Sigmoid colon (tissue), 7 donors: Measurements from ENCODE around the gene MYLK4. TPM values are rescaled to one million over a fixed set of nuclear protein-coding genes. Genes with fewer than 3 reads are reported as not detected.

Experiments
- DNase-seq: peaks from one replicate; pipeline ENCODE4 v3.0.0-alpha.2; 2019
- H3K27ac ChIP-seq, 4 donors: fragments of 200-600 bp; sonication (generic); one replicate each; pipeline ENCODE4 v1.5.1; 2016 to 2019; ENCODE audit warnings: mild to moderate bottlenecking in 1 of 4
- H3K27me3 ChIP-seq, 3 donors: fragments of 200-600 bp; sonication (generic); one replicate each; pipeline ENCODE4 v1.5.1; 2019; ENCODE audit warnings: mild to moderate bottlenecking in 1 of 3
- H3K36me3 ChIP-seq, 4 donors: fragments of 200-600 bp; sonication (generic); one replicate each; pipeline ENCODE4 v1.5.1; 2016 to 2019
- H3K4me1 ChIP-seq, 4 donors: fragments of 200-600 bp; sonication (generic); one replicate each; pipeline ENCODE4 v1.5.1; 2017 to 2019
- H3K4me3 ChIP-seq, 4 donors: fragments of 200-600 bp; sonication (generic); one replicate each; pipeline ENCODE4 v1.5.1; 2017 to 2019; ENCODE audit warnings: mild to moderate bottlenecking in 2 of 4, moderate library complexity in 1 of 4
- H3K9me3 ChIP-seq, 4 donors: fragments of 200-600 bp in 3 of 4; sonication (generic) in 3 of 4; one replicate each; pipeline versions ENCODE4 v1.5.1 to v1.6.1; 2013 to 2019
- EP300 ChIP-seq, 4 donors: sonication (generic); formaldehyde crosslinking; IDR thresholded peaks; one replicate each; pipeline ENCODE4 v1.6.1; 2017; ENCODE audit warnings: antibody characterized with exemption in 4 of 4
- POLR2A ChIP-seq, 2 donors: fragments of 450-650 bp; IDR thresholded peaks; one replicate each; pipeline ENCODE4 v1.6.1; 2016; ENCODE audit warnings: antibody characterized with exemption in 2 of 2, mild to moderate bottlenecking in 2 of 2, moderate library complexity in 2 of 2
- POLR2AphosphoS5 ChIP-seq, 4 donors: sonication (generic); formaldehyde crosslinking; IDR thresholded peaks; one replicate each; pipeline ENCODE4 v1.6.1; 2017; ENCODE audit warnings: antibody characterized with exemption in 4 of 4
- WGBS, 2 donors: extraction: QIAGEN DNeasy Blood & Tissue Kit; methylation state at CpG; one replicate each; pipeline ENCODE4 v1.1.7; 2013; 5-methylcytosine and 5-hydroxymethylcytosine counted together
- intact Hi-C: fragments of 100-400 bp; cut with DNase I; formaldehyde crosslinking; loops from one replicate; pipeline ENCODE4 v1.15.1; 2023
- polyA plus RNA-seq, 3 donors: library from polyadenylated mRNA; stranded (reverse); fragments of 200-250 nt; gene quantifications; one replicate each; pipeline ENCODE4 v1.2.3, GENCODE V29; 2013
- total RNA-seq, 4 donors: library from RNA; depleted of rRNA; stranded (reverse); fragments of >200 nt; gene quantifications; one replicate each; pipeline ENCODE4 v1.1.0, GENCODE V29; 2016
- TF ChIP-seq, protein P1 (sequence below), 4 experiments: fragments of 450-650 bp in 3 of 4; fragments of 200-600 bp in 1 of 4; IDR thresholded peaks; one replicate each; pipeline ENCODE4 v1.5.1; 2016 to 2019; ENCODE audit warnings: antibody characterized with exemption in 4 of 4, mild to moderate bottlenecking in 3 of 4, moderate library complexity in 2 of 4
- donor health status: healthy with polysubstance abuse.
- donor health status: Bipolar disorder and iron deficiency.
- donor health status: healthy.

MYLK4 gene
- total and polyA plus RNA-seq, 7 donors, result under 0.01 to 1.1 (median 0.32) TPM; not detected in 1

DNA sequence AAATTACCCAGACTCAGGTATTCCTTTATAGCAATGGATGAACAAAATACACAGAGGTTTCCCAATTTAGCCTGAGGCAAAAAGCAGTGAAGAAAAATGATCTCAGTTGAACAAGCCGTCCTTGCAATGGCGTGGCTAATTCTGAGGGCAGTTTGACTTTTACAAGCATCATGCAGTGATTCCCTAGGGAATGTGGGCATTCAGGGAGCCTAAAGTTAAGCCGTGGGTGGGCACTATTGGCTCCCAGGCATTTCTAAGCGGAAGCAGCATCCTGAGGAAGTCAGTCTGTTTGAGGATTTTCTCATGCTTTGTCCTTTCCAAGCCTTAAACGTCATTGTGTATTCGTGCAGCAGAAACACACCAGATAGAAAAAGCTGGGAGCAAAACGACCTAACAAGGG is 133.9 kb downstream of the MYLK4 start:
- H3K4me1 ChIP-seq, result no peaks in the 10 kb centered on the region
- WGBS, 2 donors, result 79 to 86% methylated on average over 7 of the region's 7 CpGs
- TF ChIP-seq POLR2A (IDR thresholded peaks at IDR 0.05), result no peak
- TF ChIP-seq POLR2AphosphoS5 (IDR thresholded peaks at IDR 0.05), result no peak
- TF ChIP-seq, protein P1, sequence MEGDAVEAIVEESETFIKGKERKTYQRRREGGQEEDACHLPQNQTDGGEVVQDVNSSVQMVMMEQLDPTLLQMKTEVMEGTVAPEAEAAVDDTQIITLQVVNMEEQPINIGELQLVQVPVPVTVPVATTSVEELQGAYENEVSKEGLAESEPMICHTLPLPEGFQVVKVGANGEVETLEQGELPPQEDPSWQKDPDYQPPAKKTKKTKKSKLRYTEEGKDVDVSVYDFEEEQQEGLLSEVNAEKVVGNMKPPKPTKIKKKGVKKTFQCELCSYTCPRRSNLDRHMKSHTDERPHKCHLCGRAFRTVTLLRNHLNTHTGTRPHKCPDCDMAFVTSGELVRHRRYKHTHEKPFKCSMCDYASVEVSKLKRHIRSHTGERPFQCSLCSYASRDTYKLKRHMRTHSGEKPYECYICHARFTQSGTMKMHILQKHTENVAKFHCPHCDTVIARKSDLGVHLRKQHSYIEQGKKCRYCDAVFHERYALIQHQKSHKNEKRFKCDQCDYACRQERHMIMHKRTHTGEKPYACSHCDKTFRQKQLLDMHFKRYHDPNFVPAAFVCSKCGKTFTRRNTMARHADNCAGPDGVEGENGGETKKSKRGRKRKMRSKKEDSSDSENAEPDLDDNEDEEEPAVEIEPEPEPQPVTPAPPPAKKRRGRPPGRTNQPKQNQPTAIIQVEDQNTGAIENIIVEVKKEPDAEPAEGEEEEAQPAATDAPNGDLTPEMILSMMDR (IDR thresholded peaks at IDR 0.05), result no peak
- no peak for TF ChIP-seq EP300 (IDR thresholded peaks at IDR 0.05)
- H3K27ac ChIP-seq, result no peak overlapping the region
- DNase-seq, result no peak
- no peaks in the 10 kb centered on the region for H3K36me3 ChIP-seq
- intact Hi-C loops, result no loop called here
- H3K27me3 ChIP-seq, result no peaks in the 10 kb centered on the region
- peaks cover 0 to 6% (median 0%) of the 10 kb centered on the region in 4 donors for H3K9me3 ChIP-seq
- H3K4me3 ChIP-seq, result no peak overlapping the region

DNA sequence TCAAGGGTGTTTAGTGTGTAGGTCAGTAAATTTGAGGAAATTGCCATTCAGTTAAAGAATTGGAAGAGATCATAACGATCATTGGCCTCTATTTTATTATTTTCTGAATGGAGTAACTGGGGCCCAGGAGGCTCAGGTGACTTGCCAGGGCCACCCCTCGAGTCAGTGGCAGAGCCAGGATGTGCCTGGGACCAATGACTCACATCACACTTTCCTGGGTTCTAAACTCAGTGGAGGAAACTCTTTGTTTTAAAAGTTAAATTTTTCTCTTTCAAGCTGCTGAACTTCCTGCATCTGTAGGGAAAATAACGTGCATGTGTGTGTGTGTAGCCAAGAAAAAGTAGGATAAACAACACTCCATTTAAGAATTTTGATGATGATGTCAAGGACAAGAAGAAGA is 135.5 kb downstream of the MYLK4 start:
- no peak overlapping the region for H3K27ac ChIP-seq
- H3K4me3 ChIP-seq, result no peak overlapping the region
- no peaks in the 10 kb centered on the region for H3K4me1 ChIP-seq
- no peak for DNase-seq
- TF ChIP-seq POLR2AphosphoS5 (IDR thresholded peaks at IDR 0.05), result no peak
- no peak for TF ChIP-seq EP300 (IDR thresholded peaks at IDR 0.05)
- TF ChIP-seq POLR2A (IDR thresholded peaks at IDR 0.05), result no peak
- TF ChIP-seq, protein P1 (IDR thresholded peaks at IDR 0.05), result no peak
- H3K27me3 ChIP-seq, result no peaks in the 10 kb centered on the region
- no peaks in the 10 kb centered on the region for H3K36me3 ChIP-seq
- peaks cover 0 to 6% (median 0%) of the 10 kb centered on the region in 4 donors for H3K9me3 ChIP-seq
- WGBS, 2 donors, result 59% methylated on average over 3 of the region's 3 CpGs
- intact Hi-C loops, result no loop called here

DNA sequence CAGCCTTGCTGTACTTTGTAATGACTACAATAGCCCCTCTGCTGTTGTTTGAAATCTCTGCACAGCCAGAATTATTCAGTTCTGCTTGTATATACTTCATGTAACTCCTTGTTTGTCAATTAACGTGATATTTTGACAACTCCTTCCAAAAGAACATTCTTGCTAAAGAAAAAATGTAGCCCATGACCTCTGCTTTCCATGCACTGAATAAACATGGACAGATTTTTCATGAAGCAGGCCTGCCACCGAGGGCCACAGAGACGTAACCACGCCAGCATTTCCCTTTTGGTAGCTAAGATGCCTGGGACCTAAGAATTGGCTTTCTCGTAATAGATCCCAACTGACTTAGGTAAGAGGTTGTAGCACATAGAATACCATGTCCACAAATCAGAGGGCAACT is 135.9 kb downstream of the MYLK4 start:
- WGBS, 2 donors, result 85 to 86% methylated on average over 5 of the region's 5 CpGs
- H3K27ac ChIP-seq, result no peak overlapping the region
- H3K36me3 ChIP-seq, result no peaks in the 10 kb centered on the region
- peaks cover 0 to 6% (median 0%) of the 10 kb centered on the region in 4 donors for H3K9me3 ChIP-seq
- no peaks in the 10 kb centered on the region for H3K4me1 ChIP-seq
- H3K4me3 ChIP-seq, result no peak overlapping the region
- TF ChIP-seq EP300 (IDR thresholded peaks at IDR 0.05) (no peak), POLR2A (IDR thresholded peaks at IDR 0.05) (no peak), POLR2AphosphoS5 (IDR thresholded peaks at IDR 0.05) (no peak)
- TF ChIP-seq, protein P1 (IDR thresholded peaks at IDR 0.05), result no peak
- H3K27me3 ChIP-seq, result no peaks in the 10 kb centered on the region
- intact Hi-C loops, result no loop called here
- DNase-seq, result no peak

DNA sequence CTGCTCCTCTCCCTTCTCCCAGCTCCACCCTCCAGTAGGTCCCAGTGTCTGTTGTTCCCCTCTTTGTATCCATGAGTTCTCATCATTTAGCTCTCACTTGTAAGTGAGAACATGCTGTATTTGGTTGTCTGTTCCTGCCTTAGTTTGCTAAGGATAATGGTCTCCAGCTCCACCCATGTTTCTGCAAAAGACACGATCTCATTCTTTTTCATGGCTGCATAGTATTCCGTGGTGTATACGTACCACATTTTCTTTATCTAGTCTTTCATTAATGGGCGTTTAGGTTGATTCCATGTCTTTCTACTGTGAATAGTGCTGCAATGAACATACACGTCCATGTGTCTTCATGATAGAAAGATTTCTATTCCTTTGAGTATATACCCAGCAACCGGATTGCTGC is 136.6 kb downstream of the MYLK4 start:
- no peak for DNase-seq
- TF ChIP-seq POLR2A (IDR thresholded peaks at IDR 0.05), result no peak
- TF ChIP-seq, protein P1 (IDR thresholded peaks at IDR 0.05), result no peak
- TF ChIP-seq EP300 (IDR thresholded peaks at IDR 0.05), result no peak
- TF ChIP-seq POLR2AphosphoS5 (IDR thresholded peaks at IDR 0.05), result no peak
- Histone ChIP-seq H3K9me3 (peaks cover 0 to 6% (median 0%) of the 10 kb centered on the region in 4 donors), H3K4me1 (no peaks in the 10 kb centered on the region), H3K27me3 (no peaks in the 10 kb centered on the region), H3K4me3 (no peak overlapping the region), H3K27ac (no peak overlapping the region), H3K36me3 (no peaks in the 10 kb centered on the region)
- 95 to 97% methylated on average over 6 of the region's 6 CpGs for WGBS, 2 donors
- intact Hi-C loops, result no loop called here

Other genes starting within 250 kb of the MYLK4 start
- 10 to 100 TPM; 41.0 to 56.6 (median 47.9) TPM for gene WRNIP1, start 14.5 kb upstream of the MYLK4 start, total RNA-seq
- gene WRNIP1, start 14.5 kb upstream of the MYLK4 start, polyA plus RNA-seq, result 10 to 100 TPM; 42.0 to 49.5 (median 47.3) TPM
- 10 to 100 TPM; 19.6 to 88.0 (median 22.9) TPM for gene SERPINB1, start 90.9 kb upstream of the MYLK4 start, total RNA-seq
- 100 to 1,000 TPM in 2 of 3 donors, 10 to 100 TPM in 1; 97.9 to 230 (median 161) TPM for gene SERPINB1, start 90.9 kb upstream of the MYLK4 start, polyA plus RNA-seq
- 1 to 10 TPM; 5.0 to 7.5 (median 6.1) TPM for gene SERPINB9, start 152.4 kb upstream of the MYLK4 start, total RNA-seq
- gene SERPINB9, start 152.4 kb upstream of the MYLK4 start, polyA plus RNA-seq, result 10 to 100 TPM in 1 of 3 donors, 1 to 10 TPM in 2; 2.3 to 16.2 (median 2.4) TPM
- gene SERPINB6, start 220.6 kb upstream of the MYLK4 start, total RNA-seq, result 100 to 1,000 TPM; 150 to 207 (median 174) TPM
- 100 to 1,000 TPM; 152 to 194 (median 178) TPM for gene SERPINB6, start 220.6 kb upstream of the MYLK4 start, polyA plus RNA-seq
- 10 to 100 TPM; 14.7 to 33.2 (median 24.0) TPM for gene NQO2, start 249.0 kb upstream of the MYLK4 start, total RNA-seq
- gene NQO2, start 249.0 kb upstream of the MYLK4 start, polyA plus RNA-seq, result 10 to 100 TPM; 12.5 to 18.0 (median 16.1) TPM